Measurements from ENCODE around the gene RIPOR2.

Gene RIPOR2, protein sequence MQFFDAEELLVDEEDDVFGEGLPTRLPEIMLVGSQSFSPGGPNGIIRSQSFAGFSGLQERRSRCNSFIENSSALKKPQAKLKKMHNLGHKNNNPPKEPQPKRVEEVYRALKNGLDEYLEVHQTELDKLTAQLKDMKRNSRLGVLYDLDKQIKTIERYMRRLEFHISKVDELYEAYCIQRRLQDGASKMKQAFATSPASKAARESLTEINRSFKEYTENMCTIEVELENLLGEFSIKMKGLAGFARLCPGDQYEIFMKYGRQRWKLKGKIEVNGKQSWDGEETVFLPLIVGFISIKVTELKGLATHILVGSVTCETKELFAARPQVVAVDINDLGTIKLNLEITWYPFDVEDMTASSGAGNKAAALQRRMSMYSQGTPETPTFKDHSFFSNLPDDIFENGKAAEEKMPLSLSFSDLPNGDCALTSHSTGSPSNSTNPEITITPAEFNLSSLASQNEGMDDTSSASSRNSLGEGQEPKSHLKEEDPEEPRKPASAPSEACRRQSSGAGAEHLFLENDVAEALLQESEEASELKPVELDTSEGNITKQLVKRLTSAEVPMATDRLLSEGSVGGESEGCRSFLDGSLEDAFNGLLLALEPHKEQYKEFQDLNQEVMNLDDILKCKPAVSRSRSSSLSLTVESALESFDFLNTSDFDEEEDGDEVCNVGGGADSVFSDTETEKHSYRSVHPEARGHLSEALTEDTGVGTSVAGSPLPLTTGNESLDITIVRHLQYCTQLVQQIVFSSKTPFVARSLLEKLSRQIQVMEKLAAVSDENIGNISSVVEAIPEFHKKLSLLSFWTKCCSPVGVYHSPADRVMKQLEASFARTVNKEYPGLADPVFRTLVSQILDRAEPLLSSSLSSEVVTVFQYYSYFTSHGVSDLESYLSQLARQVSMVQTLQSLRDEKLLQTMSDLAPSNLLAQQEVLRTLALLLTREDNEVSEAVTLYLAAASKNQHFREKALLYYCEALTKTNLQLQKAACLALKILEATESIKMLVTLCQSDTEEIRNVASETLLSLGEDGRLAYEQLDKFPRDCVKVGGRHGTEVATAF

DNA sequence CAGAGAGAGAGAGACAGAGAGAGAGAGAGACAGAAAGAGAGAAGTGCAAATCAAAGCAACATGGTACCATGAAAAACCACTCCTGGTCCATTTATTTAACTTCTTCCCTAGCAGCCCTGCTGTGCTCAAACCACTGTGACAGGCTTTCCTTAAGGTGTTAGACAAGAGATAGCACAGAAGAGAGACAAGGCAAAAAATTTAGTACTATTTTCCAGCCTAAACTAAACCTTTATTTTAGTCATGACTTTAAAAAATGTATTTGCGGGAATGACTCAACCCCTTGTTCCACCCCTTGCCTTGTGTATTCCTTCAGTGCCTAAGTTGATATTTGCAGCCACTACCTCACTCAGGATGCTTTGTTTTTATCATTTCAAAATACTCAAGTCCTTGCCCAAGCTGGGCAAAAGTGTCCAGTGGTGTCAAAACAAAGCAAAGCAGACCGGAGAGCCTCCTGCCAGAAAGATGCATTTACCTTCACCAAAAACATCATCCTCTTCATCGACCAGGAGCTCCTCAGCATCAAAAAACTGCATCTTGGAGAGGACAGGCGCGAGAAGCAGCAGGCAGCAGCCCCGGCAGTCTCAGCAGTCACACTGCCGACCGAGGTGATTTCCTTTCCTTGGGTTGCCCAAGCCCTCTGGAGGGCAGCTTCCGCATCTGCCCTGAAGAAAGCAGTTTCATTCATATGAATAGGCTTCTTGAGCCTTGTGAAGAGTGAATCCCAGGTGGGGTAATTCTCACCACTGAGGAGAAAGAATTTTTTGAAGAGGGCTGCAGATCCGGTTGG lies at the start of gene RIPOR2:
Gene RIPOR2, minus strand, starts transcription at position 595 of the 787 bp plus-strand sequence. Its CDS starts 62 bp downstream, at position 533.
- peak; percentile 14 for DNase-seq (ENCODE audit: low read depth, low spot score)

DNA sequence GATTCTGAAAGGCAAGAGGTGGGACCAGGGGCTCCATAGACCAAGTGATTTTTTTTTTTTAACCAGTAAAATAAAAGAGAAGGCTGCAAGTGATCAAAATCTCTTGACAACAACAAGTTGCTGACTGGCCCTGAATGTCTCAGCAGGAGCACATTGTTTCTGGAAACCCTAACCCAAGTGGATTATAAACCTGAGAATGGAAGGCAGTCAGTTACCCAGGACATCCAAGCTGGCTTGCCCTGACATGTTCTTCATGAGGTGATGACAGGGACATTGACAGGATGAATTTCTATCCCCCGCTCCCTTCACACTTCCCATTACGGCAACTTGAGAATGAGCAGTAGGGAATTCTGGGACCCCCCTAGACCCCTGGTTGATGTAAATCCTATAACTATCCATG lies 49.6 kb upstream of the RIPOR2 start:
- no peak for DNase-seq (ENCODE audit: low read depth, low spot score)

DNA sequence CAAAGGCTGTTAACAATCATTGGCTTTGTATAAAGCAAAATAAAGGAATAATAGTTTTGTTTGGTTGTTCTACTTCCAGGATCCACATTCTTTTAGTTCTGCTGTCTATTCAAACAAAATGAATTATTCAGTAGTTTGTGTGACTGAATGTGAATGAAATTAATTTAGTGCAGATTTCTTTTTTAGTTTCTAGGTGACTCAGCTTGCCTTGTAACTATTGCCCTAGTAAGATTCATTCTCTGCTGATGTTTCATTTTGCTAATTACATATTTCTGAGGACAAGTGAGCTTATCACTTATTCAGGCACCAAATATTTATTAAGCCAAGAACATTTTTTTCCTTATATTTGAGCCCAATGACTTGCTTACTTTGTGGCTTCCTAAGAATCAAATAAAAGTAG lies 46.5 kb upstream of the RIPOR2 start:
- peak; percentile 54 for DNase-seq (ENCODE audit: low read depth, low spot score)

DNA sequence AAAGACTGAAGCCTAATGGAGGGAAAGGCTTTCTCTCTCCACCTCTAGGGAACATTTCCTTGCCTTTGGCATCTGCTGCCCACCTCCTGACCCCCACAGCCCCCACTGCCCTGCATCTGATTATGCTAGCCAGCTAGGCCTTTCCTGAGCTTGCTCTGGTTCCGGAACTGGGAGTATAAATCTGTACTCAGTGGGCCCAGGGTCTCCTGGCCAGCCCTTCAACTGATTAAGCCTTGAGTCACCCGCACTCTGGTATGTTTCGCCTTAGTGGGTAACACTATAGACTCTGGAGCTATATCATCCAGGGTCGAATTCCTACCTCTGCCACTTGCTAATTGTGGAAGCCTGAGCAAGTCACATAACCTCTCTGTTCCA lies 45.6 kb upstream of the RIPOR2 start:
- peak; percentile 77 for DNase-seq (ENCODE audit: low read depth, low spot score)

DNA sequence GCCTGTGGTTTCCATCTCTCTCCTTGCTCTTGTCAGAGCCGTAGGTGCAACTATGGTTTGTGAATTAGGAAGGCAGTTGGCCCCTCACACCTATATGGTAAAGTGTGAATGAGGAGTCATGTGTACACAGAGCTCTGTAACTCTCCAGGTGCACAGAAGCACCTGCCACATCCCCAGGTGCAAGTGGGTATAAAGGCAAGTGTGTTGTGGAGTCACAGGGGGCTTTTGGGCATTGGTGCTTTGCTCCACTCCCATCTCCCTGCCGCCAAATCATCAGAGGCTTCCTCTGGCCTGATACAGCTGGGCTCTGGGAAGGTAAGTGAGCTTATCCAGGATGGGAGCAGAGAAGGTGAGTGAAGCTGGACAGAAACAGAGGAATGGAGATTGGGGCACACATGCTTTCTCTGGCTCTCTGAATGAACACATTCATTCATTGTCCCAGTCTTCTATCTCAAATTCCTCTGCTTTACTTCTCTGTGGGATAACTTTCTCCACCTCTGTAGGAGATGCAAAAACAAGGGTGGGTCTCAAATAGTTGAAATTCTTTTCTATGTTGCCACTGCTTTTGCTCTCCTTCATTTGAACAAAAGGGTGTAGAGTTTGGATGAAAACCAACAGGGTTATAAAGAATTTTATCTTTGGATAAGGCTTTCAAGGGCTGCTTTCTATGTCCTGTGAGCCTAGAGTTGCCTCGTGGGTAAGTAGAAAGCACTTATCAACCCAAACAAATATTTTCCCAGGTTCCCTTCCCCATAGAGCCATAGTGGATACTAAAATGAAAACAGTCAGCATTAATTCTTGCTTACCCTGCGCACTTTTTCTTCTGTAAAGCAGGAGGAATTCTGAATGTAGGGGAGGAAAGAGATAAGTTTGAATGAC lies 45.0 kb upstream of the RIPOR2 start:
- peak; percentile 79 for DNase-seq (ENCODE audit: low read depth, low spot score)

DNA sequence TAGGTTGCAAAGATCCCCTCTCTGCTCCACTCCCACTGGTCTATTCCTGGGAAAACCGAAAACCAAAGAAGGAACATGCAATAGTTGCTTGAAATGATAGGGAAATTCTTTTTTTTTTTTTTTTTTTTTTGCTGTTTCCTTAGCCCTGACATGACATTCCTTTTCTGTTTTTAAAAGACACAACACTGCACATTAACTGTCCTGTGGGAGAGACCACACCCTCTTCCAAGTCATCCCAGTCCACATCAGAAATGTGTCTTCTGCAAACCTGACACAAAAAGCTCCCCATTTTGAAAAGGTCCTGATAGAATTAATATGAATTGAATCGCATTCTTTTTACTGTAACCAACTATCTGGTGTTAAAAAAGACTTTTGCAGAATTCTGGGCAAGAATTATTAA lies 43.4 kb upstream of the RIPOR2 start:
- DNase-seq (ENCODE audit: low read depth, low spot score): no peak

DNA sequence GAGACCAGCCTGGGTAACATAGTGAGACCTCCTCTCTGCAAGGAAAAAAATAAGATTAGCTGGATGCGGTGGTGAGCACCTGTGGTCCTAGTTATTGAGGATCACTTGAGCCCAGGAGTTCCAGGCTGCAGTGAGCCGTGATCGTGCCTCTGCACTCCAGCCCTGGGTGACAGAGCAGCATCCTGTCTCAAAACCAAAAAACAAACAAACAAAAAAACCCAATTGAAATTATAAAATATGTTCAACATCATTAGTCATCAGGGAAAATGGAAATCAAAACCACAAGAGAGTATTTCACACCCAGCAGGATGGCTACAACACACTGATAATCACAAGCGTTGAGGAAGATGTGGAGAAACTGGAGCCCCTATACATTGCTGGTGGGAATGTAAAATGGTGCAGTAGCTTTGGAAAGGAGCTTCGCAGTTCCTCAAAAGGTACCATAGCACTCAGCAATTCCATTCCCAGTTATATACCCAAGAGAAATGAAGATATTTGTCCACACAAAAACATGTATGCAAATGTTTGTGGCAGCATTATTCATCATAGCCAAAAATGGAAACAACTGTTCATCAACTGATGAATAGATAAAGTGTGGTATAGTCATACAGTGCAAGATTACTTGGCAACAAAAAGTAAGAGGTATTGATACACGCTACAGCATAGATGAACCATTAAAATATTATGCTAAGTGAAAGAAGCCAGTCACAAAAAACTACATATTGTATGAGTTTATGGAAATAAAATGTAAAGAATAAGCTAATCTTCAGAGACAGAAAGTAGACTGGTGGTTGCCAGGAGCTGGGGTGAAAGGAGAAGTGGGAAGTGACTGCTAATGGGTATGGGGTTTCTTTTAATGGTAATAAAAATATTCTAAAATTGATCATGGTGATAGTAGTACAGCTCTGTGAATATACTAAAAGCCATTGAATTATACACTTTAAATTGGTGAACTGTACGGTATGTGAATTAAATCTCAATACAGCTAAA lies 38.7 kb upstream of the RIPOR2 start:
- no peak for DNase-seq (ENCODE audit: low read depth, low spot score)

DNA sequence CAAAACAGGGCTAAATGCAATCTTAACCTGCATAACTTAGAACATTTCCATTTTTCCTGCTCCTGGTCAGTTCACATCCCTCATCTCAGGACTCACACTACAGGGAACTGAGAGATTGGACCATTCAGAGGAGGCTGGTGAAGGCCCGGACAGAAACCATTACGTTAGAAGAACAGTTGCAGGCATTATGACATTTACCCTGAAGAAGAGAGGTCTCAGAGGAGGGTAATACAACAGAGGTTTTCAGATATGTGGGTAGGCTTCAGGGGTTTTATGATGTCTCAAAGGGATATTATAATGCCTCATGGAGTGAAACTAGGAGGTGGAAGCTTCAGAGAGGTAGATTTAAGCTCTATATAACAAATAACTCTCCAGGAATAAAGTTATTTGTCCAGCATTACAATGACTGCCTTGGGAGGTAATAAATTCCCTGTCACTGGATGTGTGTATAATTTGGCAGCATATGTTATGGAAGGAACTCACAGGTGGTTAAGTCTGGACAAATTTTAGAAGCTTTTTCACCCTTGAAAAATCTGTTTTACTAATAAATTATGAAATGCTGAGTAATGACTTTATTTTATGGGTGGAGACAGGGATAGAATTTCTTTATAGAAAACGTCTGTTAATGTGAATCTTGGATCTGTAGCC lies 36.7 kb upstream of the RIPOR2 start:
- no peak for DNase-seq (ENCODE audit: low read depth, low spot score)

DNA sequence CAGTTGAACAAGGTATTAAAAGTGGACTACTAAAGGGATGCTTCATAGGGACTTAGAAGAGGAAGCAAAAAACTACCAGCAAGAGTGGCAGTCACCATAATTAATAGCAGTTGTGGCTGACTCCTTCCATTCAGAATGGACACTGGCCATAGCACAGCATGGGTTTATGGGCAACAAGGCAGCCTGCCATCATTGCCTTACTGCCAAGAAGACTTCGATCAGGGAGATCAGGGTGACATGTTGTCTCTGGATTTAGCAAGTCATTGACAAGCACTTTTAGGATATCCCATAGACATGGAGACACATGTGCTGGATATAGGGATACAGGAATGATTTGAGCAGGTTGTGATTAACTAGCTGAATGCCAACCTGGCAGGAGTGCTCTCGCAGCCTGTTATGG lies 35.3 kb upstream of the RIPOR2 start:
- DNase-seq (ENCODE audit: low read depth, low spot score): no peak

DNA sequence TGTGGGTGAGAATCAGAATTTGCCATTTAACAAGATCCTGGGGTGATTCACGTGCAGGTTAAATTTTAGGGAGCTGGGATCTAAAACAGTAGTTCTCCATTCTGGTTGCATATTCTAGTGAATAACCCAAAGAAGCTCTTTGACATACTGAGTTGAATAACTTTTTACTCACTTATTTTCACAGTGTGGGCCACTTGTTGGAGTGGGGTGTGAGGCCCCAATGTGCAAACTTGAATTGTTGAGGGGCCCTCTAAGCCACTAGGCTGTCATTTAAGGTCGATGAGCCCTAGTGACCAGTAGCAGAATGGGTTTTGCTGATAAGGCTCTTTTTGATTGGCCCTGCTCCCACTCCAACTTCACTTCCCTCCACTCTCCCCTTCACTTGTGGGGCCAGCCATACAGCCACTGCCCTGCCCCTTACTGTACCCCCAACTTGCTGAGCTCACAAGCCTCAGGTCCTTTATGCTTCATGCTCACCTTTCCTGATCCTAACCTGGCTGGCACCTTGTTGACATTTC lies 33.6 kb upstream of the RIPOR2 start:
- no peak for DNase-seq (ENCODE audit: low read depth, low spot score)

DNA sequence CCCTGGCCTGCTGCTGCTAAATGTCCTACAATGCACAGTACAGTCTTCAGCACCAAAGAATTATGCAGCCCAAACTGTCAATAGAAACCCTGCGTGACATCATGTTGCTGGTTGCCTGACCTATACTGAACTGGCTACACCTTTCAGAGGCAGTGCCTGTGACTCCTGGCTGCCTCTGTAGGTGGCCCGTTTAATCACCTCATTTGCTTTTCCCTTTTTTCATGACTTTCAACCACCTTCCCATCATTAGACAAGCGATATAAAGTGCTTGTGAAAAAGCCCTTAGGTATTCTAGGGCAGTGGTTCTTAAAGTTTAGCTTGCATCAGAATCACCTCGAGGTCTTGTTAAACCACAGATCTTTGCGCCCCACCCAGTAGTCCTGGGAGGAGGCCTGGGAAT lies 33.0 kb upstream of the RIPOR2 start:
- DNase-seq (ENCODE audit: low read depth, low spot score): no peak

DNA sequence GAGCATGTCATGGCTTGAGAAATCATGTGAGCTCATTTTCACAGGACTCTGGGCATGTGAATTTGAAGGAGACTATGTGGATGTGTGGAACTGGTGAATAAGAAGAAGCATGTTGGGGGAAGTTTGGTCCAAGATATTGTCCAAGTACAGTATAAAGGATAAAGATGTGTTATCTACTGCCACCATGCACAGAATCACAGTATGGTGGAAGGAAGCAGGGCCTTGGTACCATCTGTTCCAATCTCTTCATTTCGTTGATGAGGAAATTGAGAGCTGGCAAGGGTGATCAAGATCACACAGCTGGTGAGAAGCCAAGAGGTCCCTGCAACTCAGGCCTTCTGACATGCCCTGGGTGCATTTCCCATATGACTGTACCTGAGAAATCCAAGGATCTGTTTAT lies 31.5 kb upstream of the RIPOR2 start:
- DNase-seq (ENCODE audit: low read depth, low spot score): no peak

DNA sequence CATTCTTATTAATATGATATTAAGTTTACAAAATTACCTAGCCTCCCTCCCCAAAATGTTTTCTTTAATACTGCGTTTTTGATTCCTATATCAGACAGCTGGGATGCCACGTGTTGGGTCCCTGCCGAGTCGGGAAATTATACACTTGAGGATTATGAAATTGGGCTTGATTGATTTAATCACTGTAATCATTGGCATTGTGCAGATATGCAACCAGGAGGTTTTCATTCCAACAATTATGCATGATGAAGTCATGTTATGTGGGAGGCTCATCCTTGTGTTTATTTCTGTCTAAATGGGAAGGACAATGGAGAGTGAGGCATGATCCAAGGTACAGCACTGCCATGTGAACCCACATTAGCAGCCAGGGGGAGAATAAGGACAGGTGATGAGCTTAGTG lies 30.6 kb upstream of the RIPOR2 start:
- no peak for DNase-seq (ENCODE audit: low read depth, low spot score)

DNA sequence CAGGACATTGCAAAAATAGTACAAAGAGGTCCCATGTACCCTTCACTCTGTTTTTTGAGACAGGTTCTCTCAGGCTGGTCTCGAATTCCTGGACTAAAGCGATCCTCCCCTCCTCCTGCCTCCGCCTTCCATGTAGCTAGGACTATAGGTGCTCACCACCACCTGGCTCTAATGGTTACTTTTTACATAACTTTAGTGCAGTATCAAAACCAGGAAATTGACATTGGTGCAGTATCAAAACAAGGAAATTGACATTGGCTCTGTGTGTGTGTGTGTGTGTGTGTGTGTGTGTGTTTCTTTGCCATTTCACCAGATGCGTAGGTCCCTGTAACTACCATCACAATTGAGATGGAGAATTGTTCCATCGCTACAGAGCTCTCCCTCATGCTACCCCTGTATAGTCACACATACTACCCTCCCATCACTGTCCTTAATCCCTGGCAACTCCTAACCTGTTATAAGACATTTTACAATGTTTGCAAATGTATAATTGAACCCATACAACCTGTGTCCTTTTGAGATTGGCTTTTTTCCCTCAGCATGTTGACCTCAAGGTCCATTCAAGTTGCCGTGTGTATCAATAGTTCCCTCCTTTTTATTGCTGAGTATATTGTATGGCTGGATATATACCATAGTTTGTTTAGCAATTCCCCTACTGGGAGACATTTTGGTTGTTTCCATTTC lies 28.3 kb upstream of the RIPOR2 start:
- no peak for DNase-seq (ENCODE audit: low read depth, low spot score)

DNA sequence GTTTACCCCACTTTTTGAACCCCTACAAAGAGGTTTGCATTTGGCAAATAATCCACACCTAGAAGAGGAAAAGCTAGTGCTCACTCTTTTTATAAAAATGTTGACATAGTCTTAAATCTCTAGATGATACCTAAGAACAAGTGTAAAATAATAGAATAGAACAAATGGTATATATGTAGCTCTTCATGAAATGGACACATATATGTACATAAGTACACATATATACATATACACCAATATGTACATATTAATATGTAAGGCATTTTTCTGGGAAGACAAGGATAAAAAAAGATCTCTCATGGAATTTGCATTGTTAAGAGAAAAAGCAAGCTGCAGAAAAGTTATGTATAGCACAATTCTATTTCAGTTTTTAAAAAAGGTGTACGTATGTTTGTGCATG lies 27.6 kb upstream of the RIPOR2 start:
- DNase-seq (ENCODE audit: low read depth, low spot score): no peak

DNA sequence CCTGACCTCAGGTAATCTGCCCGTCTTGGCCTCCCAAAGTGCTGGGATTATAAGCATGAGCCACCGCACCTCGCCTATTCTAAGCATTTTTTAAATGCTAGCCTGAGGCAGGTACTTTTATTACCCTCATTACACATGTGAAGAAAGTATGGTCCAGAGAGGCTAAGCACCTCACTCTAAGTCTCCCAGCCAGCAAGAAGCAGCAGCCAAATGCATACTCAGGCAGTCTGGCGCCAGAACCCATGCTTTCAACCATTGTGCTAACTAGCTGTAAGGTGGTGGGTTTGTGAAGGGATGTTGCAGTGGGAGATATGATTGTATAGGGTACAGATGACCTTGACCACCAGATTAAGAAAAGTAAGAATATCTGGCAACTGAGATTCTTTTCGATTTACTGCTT lies 26.1 kb upstream of the RIPOR2 start:
- DNase-seq (ENCODE audit: low read depth, low spot score): no peak

DNA sequence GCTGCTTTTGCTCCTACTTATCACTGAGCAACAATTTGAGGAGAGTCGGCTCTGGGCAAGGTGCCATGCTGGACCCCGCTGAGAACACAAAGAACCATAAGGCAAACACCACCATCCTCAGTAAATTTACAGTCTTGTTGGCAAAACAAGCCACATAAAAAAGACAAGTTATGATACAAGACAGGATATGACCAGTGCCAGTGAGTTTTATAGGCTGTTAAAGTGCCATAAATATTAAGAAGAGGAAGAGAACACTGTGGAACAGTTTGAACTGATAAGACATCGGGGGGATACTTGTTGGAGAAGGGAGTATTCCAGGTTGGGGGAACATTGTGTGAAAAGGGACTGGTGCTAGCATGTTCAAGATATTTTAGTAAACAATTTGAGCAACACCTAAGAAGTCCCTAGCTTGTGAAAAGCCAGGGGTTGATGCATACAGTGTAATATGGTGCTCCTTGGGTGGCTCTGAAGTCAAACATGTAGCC lies 25.3 kb upstream of the RIPOR2 start:
- no peak for DNase-seq (ENCODE audit: low read depth, low spot score)

DNA sequence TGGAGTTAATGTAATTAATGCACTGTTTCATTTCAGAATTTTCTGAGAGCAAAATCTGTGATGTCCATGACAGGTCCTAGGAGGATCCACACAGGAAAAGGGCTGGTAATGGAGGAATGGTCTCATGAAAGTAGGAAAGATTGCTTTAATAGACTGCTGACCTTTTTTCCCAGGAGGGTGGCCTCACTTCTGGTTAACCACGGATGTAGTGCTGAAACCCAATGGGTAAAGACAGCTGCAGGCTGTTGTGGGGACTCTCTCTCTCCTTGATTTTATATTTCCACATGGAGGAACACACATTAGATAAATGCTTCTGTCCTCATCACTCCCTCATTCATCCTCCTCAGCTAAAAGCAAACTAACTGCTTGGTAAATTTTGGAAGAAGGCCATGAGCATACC lies 23.6 kb upstream of the RIPOR2 start:
- DNase-seq (ENCODE audit: low read depth, low spot score): no peak
